ENCODE data around the gene OCIAD2.

GRCh38 chr4:48844843-48845242 is 61.7 kb downstream of the OCIAD2 start:
- no peak for TF ChIP-seq EZH2 (IDR thresholded peaks at IDR 0.05; ENCODE audit: low read length, unreplicated experiment)
- no peak for TF ChIP-seq CTCF (conservative IDR thresholded peaks at IDR 0.05; ENCODE audit: low read depth, low read length)
